K562 (cell line): Measurements from ENCODE around the gene TSEN34. TPM values are rescaled to one million over a fixed set of nuclear protein-coding genes. Genes with fewer than 3 reads are reported as not detected.

Source experiments
- BDP1 ChIP-seq: IDR thresholded peaks from 3 replicates; pipeline ENCODE4 v1.6.1; 2011; ENCODE audit not compliant: insufficient read length, insufficient read depth
- CBFA2T2 ChIP-seq: fragments of 450-650 bp; conservative IDR thresholded peaks from 2 replicates; pipeline ENCODE4 v1.6.1; 2017; ENCODE audit warnings: mild to moderate bottlenecking
- CC2D1A ChIP-seq: fragments of 450-650 bp; IDR thresholded peaks from 2 replicates; pipeline ENCODE4 v1.6.1; 2017; ENCODE audit warnings: mild to moderate bottlenecking
- HEY1 ChIP-seq: fragments of 250-450 bp; sonication (Bioruptor Pico); IDR thresholded peaks from 2 replicates; pipeline ENCODE4 v1.5.0; 2020; ENCODE audit warnings: mild to moderate bottlenecking, moderate library complexity, borderline replicate concordance
- HLTF ChIP-seq: fragments of 450-650 bp; IDR thresholded peaks from 2 replicates; pipeline ENCODE4 v1.6.1; 2016
- HNRNPK ChIP-seq: fragments of 200-400 bp; formaldehyde crosslinking; IDR thresholded peaks from one replicate; pipeline ENCODE4 v1.6.1; 2018; ENCODE audit warnings: mild to moderate bottlenecking, low read depth, low read length; ENCODE audit not compliant: poor library complexity, severe bottlenecking
- LEF1 ChIP-seq: fragments of 450-650 bp; IDR thresholded peaks from 2 replicates; pipeline ENCODE4 v1.6.1; 2016; ENCODE audit warnings: mild to moderate bottlenecking
- MCM7 ChIP-seq, 2 experiments: fragments of 450-650 bp; IDR thresholded peaks; 2 replicates each; pipeline ENCODE4 v1.6.1; 2016 to 2018
- SMAD2 ChIP-seq: fragments of 150-350 bp; IDR thresholded peaks from 2 replicates; pipeline ENCODE4 v1.6.1; 2014; ENCODE audit warnings: low read depth, mild to moderate bottlenecking, low read length
- SRSF1 ChIP-seq: fragments of 200-400 bp; formaldehyde crosslinking; IDR thresholded peaks from 2 replicates; pipeline ENCODE4 v1.6.1; 2017; ENCODE audit warnings: mild to moderate bottlenecking, low read depth, low read length, moderate library complexity
- SRSF7 ChIP-seq: fragments of 200-400 bp; formaldehyde crosslinking; optimal IDR thresholded peaks from 2 replicates; pipeline ENCODE3; 2017; ENCODE audit warnings: mild to moderate bottlenecking, low read depth, low read length
- SUPT5H ChIP-seq: fragments of 450-650 bp; IDR thresholded peaks from 2 replicates; pipeline ENCODE4 v1.6.1; 2016
- ZFP1 ChIP-seq: fragments of 450-650 bp; formaldehyde crosslinking; IDR thresholded peaks from 2 replicates; pipeline ENCODE4 v1.4.0; 2020; ENCODE audit warnings: mild to moderate bottlenecking, mixed read lengths
- ZNF316 ChIP-seq: fragments of 450-650 bp; IDR thresholded peaks from 2 replicates; pipeline ENCODE4 v1.6.1; 2016
- ZNF699 ChIP-seq: fragments of 250-450 bp; sonication (Bioruptor Pico); IDR thresholded peaks from 2 replicates; pipeline ENCODE4 v1.8.0; 2021; ENCODE audit warnings: mild to moderate bottlenecking, moderate library complexity; ENCODE audit not compliant: insufficient replicate concordance
- polyA plus RNA-seq, 8 experiments: library from polyadenylated mRNA; depleted of rRNA in 4 of 8; stranded (reverse) in 5 of 8; unstranded in 3 of 8; fragments of >200 nt; fragmentation: Nextera tagmentation in 2 of 8; fragmentation: Illumina TruSeq in 1 of 8; extraction: Ambion mirVana in 2 of 8; extraction: Trizol in 1 of 8; gene quantifications; 2 replicates each; pipeline versions ENCODE4 v1.2.1 to v1.2.3, GENCODE V29; 2011 to 2014; ENCODE audit warnings: inconsistent platforms in 1 of 8, missing spikeins in 1 of 8
- total RNA-seq, 7 experiments: library from RNA; depleted of rRNA in 6 of 7; stranded (reverse); fragments of >200 nt in 6 of 7; fragmentation: Illumina TruSeq in 2 of 7; extraction: Trizol in 2 of 7; gene quantifications; 2 replicates each; pipeline versions ENCODE4 v1.2.1 to v1.2.3, GENCODE V29; 2011 to 2021; ENCODE audit warnings: low replicate concordance in 1 of 7
- TF ChIP-seq, protein P1 (sequence below), 2 experiments: fragments of 450-650 bp; formaldehyde crosslinking in 1 of 2; IDR thresholded peaks; 2 replicates each; pipeline versions ENCODE4 v1.4.0 to v1.6.1; 2014 to 2020; ENCODE audit warnings: mild to moderate bottlenecking in 2 of 2, borderline replicate concordance in 1 of 2, low read depth in 1 of 2
- TF ChIP-seq, protein P2 (sequence below): fragments of 450-650 bp; conservative IDR thresholded peaks from 2 replicates; pipeline ENCODE4 v1.6.1; 2016; ENCODE audit warnings: missing genetic modification characterization, low read depth, mild to moderate bottlenecking, control low read depth, missing compliant biosample characterization
- TF ChIP-seq, protein P3 (sequence below): fragments of 450-650 bp; IDR thresholded peaks from 2 replicates; pipeline ENCODE4 v1.6.1; 2016; ENCODE audit warnings: mild to moderate bottlenecking

The TSEN34 gene
- total and polyA plus RNA-seq, 9 of the 15 experiments (the other 6 are each of a cell fraction or from before 2014, with no cell fraction given), result 3.1 to 57.6 (median 29.5) TPM

- TF ChIP-seq, protein P1, sequence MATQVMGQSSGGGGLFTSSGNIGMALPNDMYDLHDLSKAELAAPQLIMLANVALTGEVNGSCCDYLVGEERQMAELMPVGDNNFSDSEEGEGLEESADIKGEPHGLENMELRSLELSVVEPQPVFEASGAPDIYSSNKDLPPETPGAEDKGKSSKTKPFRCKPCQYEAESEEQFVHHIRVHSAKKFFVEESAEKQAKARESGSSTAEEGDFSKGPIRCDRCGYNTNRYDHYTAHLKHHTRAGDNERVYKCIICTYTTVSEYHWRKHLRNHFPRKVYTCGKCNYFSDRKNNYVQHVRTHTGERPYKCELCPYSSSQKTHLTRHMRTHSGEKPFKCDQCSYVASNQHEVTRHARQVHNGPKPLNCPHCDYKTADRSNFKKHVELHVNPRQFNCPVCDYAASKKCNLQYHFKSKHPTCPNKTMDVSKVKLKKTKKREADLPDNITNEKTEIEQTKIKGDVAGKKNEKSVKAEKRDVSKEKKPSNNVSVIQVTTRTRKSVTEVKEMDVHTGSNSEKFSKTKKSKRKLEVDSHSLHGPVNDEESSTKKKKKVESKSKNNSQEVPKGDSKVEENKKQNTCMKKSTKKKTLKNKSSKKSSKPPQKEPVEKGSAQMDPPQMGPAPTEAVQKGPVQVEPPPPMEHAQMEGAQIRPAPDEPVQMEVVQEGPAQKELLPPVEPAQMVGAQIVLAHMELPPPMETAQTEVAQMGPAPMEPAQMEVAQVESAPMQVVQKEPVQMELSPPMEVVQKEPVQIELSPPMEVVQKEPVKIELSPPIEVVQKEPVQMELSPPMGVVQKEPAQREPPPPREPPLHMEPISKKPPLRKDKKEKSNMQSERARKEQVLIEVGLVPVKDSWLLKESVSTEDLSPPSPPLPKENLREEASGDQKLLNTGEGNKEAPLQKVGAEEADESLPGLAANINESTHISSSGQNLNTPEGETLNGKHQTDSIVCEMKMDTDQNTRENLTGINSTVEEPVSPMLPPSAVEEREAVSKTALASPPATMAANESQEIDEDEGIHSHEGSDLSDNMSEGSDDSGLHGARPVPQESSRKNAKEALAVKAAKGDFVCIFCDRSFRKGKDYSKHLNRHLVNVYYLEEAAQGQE (IDR thresholded peaks at IDR 0.05; ENCODE audit: borderline replicate concordance), result peak; percentile 24; the same call in 1 of the 2 replicates
- TF ChIP-seq, protein P1 (CRISPR knock-in tag; IDR thresholded peaks at IDR 0.05; ENCODE audit: low read depth), result peak; percentile 47; the same call in 1 of the 2 replicates
- TF ChIP-seq, protein P2, sequence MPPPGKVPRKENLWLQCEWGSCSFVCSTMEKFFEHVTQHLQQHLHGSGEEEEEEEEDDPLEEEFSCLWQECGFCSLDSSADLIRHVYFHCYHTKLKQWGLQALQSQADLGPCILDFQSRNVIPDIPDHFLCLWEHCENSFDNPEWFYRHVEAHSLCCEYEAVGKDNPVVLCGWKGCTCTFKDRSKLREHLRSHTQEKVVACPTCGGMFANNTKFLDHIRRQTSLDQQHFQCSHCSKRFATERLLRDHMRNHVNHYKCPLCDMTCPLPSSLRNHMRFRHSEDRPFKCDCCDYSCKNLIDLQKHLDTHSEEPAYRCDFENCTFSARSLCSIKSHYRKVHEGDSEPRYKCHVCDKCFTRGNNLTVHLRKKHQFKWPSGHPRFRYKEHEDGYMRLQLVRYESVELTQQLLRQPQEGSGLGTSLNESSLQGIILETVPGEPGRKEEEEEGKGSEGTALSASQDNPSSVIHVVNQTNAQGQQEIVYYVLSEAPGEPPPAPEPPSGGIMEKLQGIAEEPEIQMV (tag), result peak; percentile 98
- TF ChIP-seq ZNF699 (CRISPR knock-in tag), result no peak
- TF ChIP-seq MCM7 (IDR thresholded peaks at IDR 0.05), result no peak
- TF ChIP-seq SUPT5H, result peak; percentile 77
- no peak for TF ChIP-seq ZFP1
- no peak for TF ChIP-seq HNRNPK
- peak; percentile 93; the same call in 1 of the 2 replicates for TF ChIP-seq CC2D1A
- TF ChIP-seq HEY1 (CRISPR knock-in tag), result no peak
- TF ChIP-seq ZNF316, result no peak
- no peak for TF ChIP-seq SRSF7
- TF ChIP-seq CBFA2T2, result no peak
- no peak for TF ChIP-seq LEF1
- no peak for TF ChIP-seq BDP1
- no peak for TF ChIP-seq SMAD2
- no peak for TF ChIP-seq HLTF
- TF ChIP-seq, protein P3, sequence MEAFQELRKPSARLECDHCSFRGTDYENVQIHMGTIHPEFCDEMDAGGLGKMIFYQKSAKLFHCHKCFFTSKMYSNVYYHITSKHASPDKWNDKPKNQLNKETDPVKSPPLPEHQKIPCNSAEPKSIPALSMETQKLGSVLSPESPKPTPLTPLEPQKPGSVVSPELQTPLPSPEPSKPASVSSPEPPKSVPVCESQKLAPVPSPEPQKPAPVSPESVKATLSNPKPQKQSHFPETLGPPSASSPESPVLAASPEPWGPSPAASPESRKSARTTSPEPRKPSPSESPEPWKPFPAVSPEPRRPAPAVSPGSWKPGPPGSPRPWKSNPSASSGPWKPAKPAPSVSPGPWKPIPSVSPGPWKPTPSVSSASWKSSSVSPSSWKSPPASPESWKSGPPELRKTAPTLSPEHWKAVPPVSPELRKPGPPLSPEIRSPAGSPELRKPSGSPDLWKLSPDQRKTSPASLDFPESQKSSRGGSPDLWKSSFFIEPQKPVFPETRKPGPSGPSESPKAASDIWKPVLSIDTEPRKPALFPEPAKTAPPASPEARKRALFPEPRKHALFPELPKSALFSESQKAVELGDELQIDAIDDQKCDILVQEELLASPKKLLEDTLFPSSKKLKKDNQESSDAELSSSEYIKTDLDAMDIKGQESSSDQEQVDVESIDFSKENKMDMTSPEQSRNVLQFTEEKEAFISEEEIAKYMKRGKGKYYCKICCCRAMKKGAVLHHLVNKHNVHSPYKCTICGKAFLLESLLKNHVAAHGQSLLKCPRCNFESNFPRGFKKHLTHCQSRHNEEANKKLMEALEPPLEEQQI, result no peak
- TF ChIP-seq SRSF1, result no peak
Measured at GRCh38 chr19:54189145-54189734, 1.9 kb upstream of the TSEN34 start, which contains the start of gene MBOAT7 (continued).
